ENCODE results near the gene VSTM1.
A peak's percentile ranks its signal among the peaks of the same experiment; 100 is the strongest.
"Not testable (repeated sequence)": the region's sequence is repeated elsewhere in the genome, so short reads cannot be mapped to it uniquely, and the experiment has no call there.

The VSTM1 gene

DNA sequence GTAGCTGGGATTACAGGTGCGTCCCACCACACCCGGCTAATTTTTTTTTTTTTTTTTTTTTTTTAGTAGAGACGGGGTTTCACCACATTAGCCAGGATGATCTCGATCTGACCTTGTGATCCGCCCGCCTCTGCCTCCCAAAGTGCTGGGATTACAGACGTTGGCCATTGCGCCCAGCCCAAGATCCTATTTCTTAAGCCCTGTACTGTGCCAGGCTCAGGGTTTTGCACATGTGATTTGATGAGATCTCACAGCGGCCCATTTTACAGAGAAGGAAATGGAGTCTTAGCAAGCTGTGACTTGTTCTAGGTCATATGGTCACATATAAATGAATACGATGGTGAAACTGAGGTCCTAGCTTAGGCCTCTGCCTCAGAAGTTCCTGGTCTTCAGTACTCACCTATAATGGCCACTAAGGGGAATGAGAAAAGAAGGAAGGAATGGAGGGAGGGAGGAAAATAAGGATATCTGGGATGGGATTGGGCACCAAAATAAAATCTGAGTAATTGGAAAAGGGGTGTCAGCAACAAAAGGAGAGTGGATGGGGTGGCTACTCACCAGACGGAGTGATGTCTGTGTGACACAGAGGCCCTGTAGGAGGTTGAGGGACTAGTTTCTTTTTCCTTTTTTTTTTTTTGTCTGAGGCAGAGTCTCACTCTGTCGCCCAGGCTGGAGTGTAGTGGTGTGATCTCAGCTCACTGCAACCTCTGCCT, 35.6 kb upstream of the VSTM1 start:
- Histone ChIP-seq H3K9me3 (ENCODE audit: control insufficient read depth, insufficient read depth, low read depth, low read length) (no peaks in the 10 kb centered on the region), H3K4me3 (ENCODE audit: low read depth, low read length) (no peak overlapping the region), H3K27ac (ENCODE audit: low read depth, low read length) (no peak overlapping the region)

DNA sequence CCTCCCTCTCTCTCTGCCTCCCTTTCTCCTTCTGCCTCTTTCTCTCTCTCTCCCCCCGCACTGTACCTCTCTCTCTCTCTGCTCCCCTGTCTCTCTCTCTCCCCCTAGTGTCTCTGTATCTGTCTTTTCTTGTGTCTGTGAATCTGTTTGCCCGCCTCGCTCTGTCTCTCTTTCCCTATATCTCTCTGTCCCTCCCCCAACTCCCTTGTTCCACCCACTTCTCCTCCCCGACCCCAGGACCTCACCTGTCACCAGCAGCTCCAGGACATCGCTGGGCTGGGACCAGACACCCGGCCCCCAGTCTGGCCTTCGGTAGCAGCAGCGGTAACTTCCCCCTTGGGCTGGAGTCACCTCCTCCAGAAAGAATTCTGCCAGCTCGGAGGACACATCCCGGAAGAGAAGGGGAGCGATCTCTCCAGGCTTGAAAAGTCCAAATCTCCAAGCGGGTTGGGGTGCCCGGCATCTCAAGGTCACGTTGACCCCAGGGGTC, 33.0 kb upstream of the VSTM1 start:
- no peaks in the 10 kb centered on the region for H3K36me3 ChIP-seq (ENCODE audit: control insufficient read depth, insufficient read depth, low read length)
- peak overlapping the region; percentile 75 for H3K4me3 ChIP-seq (ENCODE audit: low read depth, low read length)
- peaks cover 23% of the 10 kb centered on the region for H3K27me3 ChIP-seq (ENCODE audit: control insufficient read depth, insufficient read depth, low read length)
- H3K9me3 ChIP-seq (ENCODE audit: control insufficient read depth, insufficient read depth, low read depth, low read length): no peaks in the 10 kb centered on the region
- H3K9ac ChIP-seq (ENCODE audit: low read length): no peak overlapping the region
- peaks cover 18% of the 10 kb centered on the region; the same call in 1 of the 2 replicates for H3K4me1 ChIP-seq (ENCODE audit: control insufficient read depth, insufficient read depth, low read length)
- H3K27ac ChIP-seq (ENCODE audit: low read depth, low read length): no peak overlapping the region

More for the DNA sequence above, 35.6 kb upstream of the VSTM1 start:
- Histone ChIP-seq H3K9ac (ENCODE audit: low read length) (no peak overlapping the region), H3K27me3 (ENCODE audit: control insufficient read depth, insufficient read depth, low read length) (peaks cover 21% of the 10 kb centered on the region), H3K4me1 (ENCODE audit: control insufficient read depth, insufficient read depth, low read length) (peaks cover 18% of the 10 kb centered on the region; the same call in 1 of the 2 replicates), H3K36me3 (ENCODE audit: control insufficient read depth, insufficient read depth, low read length) (no peaks in the 10 kb centered on the region)

DNA sequence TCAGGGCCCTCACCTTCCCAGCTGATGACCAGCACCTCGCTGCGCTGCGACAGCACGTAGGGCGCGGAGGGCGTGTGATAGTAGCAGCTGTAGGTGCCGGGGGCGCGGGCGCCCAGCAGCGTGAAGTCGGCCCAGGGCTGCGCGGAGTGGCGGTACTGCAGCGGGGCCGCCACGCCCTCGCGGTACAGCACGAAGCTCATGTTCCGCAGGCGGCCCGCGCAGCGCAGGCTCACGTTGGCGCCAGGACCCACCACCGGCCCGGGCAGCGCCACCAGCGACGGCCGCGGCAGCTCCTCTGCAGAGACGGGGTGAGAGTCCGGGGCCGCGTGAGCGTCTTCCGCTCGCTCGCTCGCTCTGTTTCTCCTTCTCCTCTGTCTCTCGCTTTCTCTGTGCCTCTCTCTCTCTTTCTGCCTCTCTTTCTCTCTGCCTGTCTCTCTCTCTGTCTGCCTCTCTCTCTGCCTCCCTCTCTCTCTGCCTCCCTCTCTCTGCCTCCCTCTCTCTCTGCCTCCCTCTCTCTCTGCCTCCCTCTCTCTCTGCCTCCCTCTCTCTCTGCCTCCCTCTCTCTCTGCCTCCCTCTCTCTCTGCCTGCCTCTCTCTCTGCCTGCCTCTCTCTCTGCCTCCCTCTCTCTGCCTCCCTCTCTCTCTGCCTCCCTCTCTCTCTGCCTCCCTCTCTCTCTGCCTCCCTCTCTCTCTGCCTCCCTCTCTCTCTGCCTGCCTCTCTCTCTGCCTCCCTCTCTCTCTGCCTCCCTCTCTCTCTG, 32.3 kb upstream of the VSTM1 start:
- not testable (repeated sequence) for H3K36me3 ChIP-seq (ENCODE audit: control insufficient read depth, insufficient read depth, low read length); H3K27ac ChIP-seq (ENCODE audit: low read depth, low read length); H3K9me3 ChIP-seq (ENCODE audit: control insufficient read depth, insufficient read depth, low read depth, low read length)
- H3K4me3 ChIP-seq (ENCODE audit: low read depth, low read length): peak overlapping the region; percentile 75
- peak overlapping the region; percentile 70 for H3K9ac ChIP-seq (ENCODE audit: low read length)
- H3K4me1 ChIP-seq (ENCODE audit: control insufficient read depth, insufficient read depth, low read length): peaks cover 18% of the 10 kb centered on the region; the same call in 1 of the 2 replicates
- peaks cover 23% of the 10 kb centered on the region for H3K27me3 ChIP-seq (ENCODE audit: control insufficient read depth, insufficient read depth, low read length)

DNA sequence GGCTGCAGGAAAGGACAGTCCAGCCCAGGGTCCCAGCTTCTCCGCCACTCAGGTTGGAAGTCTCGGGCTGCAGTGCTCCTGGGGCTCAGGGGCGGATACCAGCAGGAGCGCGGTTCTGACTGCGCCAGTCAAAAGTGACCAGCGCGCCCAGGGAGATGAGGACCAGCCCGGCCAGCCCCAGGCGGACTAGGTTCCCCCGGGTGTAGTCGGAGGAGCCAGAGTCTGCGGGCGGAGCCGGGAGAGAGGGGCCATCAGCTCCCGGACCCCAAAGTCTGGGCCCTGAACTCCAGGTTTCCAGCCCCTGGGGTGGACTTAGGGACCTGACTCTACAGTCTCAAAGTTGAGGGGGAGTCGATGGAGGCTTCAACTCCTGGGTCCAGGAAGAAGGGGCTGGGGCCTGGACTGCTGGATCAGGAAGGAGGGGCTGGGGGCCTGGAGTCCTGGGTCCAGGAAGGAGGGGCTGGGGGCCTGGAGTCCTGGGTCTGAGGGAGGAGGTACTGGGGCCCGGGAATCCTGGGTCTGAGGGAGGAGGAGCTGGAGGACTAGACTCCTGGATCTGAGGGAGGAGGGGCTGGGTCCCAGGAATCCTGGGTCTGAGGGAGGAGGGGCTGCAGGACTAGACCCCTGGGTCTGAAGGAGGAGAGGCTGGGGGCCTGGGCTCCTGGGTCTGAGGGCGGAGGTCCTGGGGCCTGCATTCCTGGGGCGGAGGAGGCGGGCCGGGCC, 31.6 kb upstream of the VSTM1 start:
- H3K27ac ChIP-seq (ENCODE audit: low read depth, low read length): no peak overlapping the region
- no peaks in the 10 kb centered on the region for H3K9me3 ChIP-seq (ENCODE audit: control insufficient read depth, insufficient read depth, low read depth, low read length)
- H3K4me1 ChIP-seq (ENCODE audit: control insufficient read depth, insufficient read depth, low read length): peaks cover 13% of the 10 kb centered on the region; the same call in 1 of the 2 replicates
- peak overlapping the region; percentile 75 for H3K4me3 ChIP-seq (ENCODE audit: low read depth, low read length)
- no peaks in the 10 kb centered on the region for H3K36me3 ChIP-seq (ENCODE audit: control insufficient read depth, insufficient read depth, low read length)
- H3K27me3 ChIP-seq (ENCODE audit: control insufficient read depth, insufficient read depth, low read length): peaks cover 23% of the 10 kb centered on the region
- peak overlapping the region; percentile 70 for H3K9ac ChIP-seq (ENCODE audit: low read length)

DNA sequence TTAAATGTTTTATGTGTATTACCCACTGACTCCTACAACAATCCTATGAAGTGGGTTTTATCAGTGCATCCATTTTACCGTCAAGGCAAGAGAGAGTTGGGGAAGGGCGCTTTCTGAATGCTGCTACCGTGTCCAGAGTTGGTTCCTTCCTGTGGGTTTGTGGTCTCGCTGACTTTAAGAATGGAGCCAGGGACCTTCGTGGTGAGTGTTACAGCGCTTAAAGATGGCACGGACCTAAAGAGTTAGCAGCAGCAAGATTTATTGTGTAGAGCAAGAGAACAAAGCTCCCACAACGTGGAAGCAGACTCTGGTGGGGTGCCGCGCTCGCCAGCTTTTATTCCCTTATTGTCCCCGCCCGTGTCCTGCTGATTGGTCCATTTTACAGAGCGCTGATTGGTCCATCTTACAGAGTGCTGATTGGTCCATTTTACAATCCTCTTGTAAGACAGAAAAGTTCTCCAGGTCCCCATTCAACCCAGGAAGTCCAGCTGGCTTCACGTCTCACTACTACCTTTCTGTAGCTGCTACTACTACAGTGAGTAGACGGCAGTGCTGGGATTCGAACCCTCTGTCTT, 30.8 kb upstream of the VSTM1 start:
- Histone ChIP-seq H3K9me3 (ENCODE audit: control insufficient read depth, insufficient read depth, low read depth, low read length) (no peaks in the 10 kb centered on the region), H3K9ac (ENCODE audit: low read length) (no peak overlapping the region), H3K27me3 (ENCODE audit: control insufficient read depth, insufficient read depth, low read length) (peaks cover 23% of the 10 kb centered on the region), H3K4me3 (ENCODE audit: low read depth, low read length) (no peak overlapping the region), H3K36me3 (ENCODE audit: control insufficient read depth, insufficient read depth, low read length) (no peaks in the 10 kb centered on the region), H3K27ac (ENCODE audit: low read depth, low read length) (no peak overlapping the region), H3K4me1 (ENCODE audit: control insufficient read depth, insufficient read depth, low read length) (peaks cover 13% of the 10 kb centered on the region; the same call in 1 of the 2 replicates)

DNA sequence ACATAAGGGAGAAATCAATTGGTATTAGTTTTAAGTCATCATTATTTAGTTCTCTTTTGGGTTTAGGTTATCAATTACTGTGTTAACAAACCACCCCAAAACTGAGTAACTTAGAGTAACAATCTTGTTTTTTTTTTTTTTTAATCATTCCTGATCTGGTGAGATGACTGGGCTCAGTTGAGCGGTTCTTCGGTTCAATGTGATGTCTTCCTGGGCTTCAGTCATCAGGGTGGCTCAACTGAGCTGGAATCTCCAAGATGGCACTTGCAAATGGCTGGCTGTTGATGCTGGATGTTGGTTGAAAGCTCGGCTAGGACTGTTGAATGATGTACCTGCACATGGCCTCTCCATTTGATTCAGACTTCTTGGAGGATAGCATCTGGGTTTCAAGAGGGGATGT, 20.7 kb upstream of the VSTM1 start:
- H3K9ac ChIP-seq (ENCODE audit: low read length): no peak overlapping the region
- no peaks in the 10 kb centered on the region for H3K4me1 ChIP-seq (ENCODE audit: control insufficient read depth, insufficient read depth, low read length)
- H3K9me3 ChIP-seq (ENCODE audit: control insufficient read depth, insufficient read depth, low read depth, low read length): peaks cover 16% of the 10 kb centered on the region
- H3K27me3 ChIP-seq (ENCODE audit: control insufficient read depth, insufficient read depth, low read length): no peaks in the 10 kb centered on the region
- no peaks in the 10 kb centered on the region for H3K36me3 ChIP-seq (ENCODE audit: control insufficient read depth, insufficient read depth, low read length)
- H3K27ac ChIP-seq (ENCODE audit: low read depth, low read length): no peak overlapping the region
- H3K4me3 ChIP-seq (ENCODE audit: low read depth, low read length): no peak overlapping the region

DNA sequence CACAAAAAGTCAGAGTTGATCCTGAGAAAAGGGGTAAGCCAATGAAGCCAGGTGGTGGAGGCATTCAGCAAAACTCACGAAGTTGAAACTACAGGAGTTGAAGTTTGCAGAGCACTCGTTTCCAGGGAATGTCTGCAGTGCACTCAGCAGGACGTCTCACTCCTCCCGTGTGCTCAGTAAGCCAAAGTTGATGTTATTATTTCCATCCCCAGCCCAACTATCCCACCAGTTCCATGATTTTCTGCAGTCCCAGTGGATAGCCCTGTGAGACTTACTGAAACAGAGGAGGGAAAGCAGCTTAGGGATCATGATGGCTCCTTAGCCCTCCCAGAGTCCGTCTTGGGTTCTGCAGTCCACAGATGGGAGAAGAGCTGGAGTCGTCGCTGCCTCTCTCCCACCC, 17.3 kb upstream of the VSTM1 start, which contains the start of gene TARM1:
Gene TARM1, minus strand, starts transcription at position 334 of the 400 bp plus-strand sequence. Its CDS starts 25 bp downstream, at position 309.
- no peak within 1 kb of the TSS for H3K9ac ChIP-seq (ENCODE audit: low read length)
- H3K27ac ChIP-seq (ENCODE audit: low read depth, low read length): no peak within 1 kb of the TSS
- H3K36me3 ChIP-seq (ENCODE audit: control insufficient read depth, insufficient read depth, low read length): no peaks in the 10 kb centered on the region
- H3K9me3 ChIP-seq (ENCODE audit: control insufficient read depth, insufficient read depth, low read depth, low read length): peaks cover 16% of the 10 kb centered on the region
- no peak within 1 kb of the TSS for H3K4me3 ChIP-seq (ENCODE audit: low read depth, low read length)
- H3K4me1 ChIP-seq (ENCODE audit: control insufficient read depth, insufficient read depth, low read length): no peaks in the 10 kb centered on the region
- no peaks in the 10 kb centered on the region for H3K27me3 ChIP-seq (ENCODE audit: control insufficient read depth, insufficient read depth, low read length)

DNA sequence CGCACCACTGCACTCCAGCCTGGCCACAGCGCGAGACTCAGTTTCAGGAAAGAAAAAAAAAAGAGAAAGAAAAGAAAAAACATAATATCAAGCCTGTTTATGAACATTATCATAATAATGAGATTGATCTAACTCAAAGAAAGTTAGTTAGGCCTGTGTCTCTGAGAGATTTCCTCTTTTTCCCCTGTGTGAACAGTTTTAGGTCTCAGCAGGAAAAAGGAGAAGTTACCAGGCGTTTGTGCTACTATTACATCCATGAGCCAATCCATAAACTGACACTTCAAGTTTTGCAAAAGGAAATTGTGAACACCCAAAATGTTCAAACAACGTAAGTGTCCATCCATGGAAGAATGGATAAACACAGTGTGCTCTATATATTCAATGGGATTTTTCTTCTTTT, 13.6 kb upstream of the VSTM1 start:
- Histone ChIP-seq H3K9me3 (ENCODE audit: control insufficient read depth, insufficient read depth, low read depth, low read length) (peaks cover 7% of the 10 kb centered on the region), H3K9ac (ENCODE audit: low read length) (no peak overlapping the region), H3K4me3 (ENCODE audit: low read depth, low read length) (no peak overlapping the region), H3K27ac (ENCODE audit: low read depth, low read length) (no peak overlapping the region), H3K36me3 (ENCODE audit: control insufficient read depth, insufficient read depth, low read length) (no peaks in the 10 kb centered on the region), H3K4me1 (ENCODE audit: control insufficient read depth, insufficient read depth, low read length) (no peaks in the 10 kb centered on the region), H3K27me3 (ENCODE audit: control insufficient read depth, insufficient read depth, low read length) (no peaks in the 10 kb centered on the region)

DNA sequence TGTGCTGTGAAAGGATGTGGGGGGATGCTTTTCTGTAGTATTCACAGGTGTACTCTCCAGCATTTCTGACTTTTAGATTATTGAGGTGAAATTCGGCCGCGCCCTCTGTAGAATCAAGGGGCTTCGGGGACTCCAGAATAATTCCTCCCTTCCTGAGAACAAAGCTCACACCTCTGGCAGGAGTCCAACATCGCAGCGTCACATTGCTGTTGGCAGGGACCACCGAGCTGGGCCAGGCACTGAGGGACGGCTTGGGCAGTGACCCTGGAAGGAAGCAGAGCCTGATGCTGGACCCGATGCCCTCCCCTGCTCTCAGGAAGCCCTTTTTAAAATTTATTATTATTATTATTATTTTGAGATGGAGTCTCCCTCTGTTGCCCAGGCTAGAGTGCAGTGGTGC, 11.2 kb upstream of the VSTM1 start:
- H3K9ac ChIP-seq (ENCODE audit: low read length): no peak overlapping the region
- no peaks in the 10 kb centered on the region for H3K4me1 ChIP-seq (ENCODE audit: control insufficient read depth, insufficient read depth, low read length)
- H3K27me3 ChIP-seq (ENCODE audit: control insufficient read depth, insufficient read depth, low read length): no peaks in the 10 kb centered on the region
- H3K9me3 ChIP-seq (ENCODE audit: control insufficient read depth, insufficient read depth, low read depth, low read length): no peaks in the 10 kb centered on the region; the same call in 1 of the 2 replicates
- no peaks in the 10 kb centered on the region for H3K36me3 ChIP-seq (ENCODE audit: control insufficient read depth, insufficient read depth, low read length)
- H3K27ac ChIP-seq (ENCODE audit: low read depth, low read length): no peak overlapping the region
- H3K4me3 ChIP-seq (ENCODE audit: low read depth, low read length): no peak overlapping the region

DNA sequence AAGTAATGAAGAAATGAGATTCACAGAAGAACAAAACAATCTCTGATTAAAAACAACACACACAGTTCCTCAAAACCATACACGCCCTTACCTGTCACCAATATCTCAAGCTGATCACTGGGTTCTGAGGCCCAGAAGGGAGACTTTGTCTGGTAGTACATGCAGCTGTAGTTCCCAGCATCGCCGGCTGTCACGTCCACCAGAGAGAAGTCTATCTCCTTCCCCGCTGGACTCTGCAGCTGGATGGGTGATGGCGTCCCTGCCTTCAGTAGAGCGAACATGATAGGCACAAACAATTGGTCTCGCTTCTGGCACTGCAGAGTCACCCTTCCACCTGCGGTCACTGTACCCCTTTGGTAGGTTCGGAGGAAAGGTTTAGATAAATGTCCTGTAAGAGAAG, 10.1 kb upstream of the VSTM1 start:
- Histone ChIP-seq H3K36me3 (ENCODE audit: control insufficient read depth, insufficient read depth, low read length) (no peaks in the 10 kb centered on the region), H3K27me3 (ENCODE audit: control insufficient read depth, insufficient read depth, low read length) (no peaks in the 10 kb centered on the region), H3K4me3 (ENCODE audit: low read depth, low read length) (no peak overlapping the region), H3K9me3 (ENCODE audit: control insufficient read depth, insufficient read depth, low read depth, low read length) (no peaks in the 10 kb centered on the region; the same call in 1 of the 2 replicates), H3K27ac (ENCODE audit: low read depth, low read length) (no peak overlapping the region), H3K9ac (ENCODE audit: low read length) (no peak overlapping the region), H3K4me1 (ENCODE audit: control insufficient read depth, insufficient read depth, low read length) (no peaks in the 10 kb centered on the region)
